Transverse colon (tissue), 4 donors: ENCODE results near the gene PDZRN3. TPM values are rescaled to one million over a fixed set of nuclear protein-coding genes. Genes with fewer than 3 reads are reported as not detected.

ENCODE experiments used
- DNase-seq: peaks from one replicate; pipeline ENCODE4 v3.0.0-alpha.2; 2019
- H3K27ac ChIP-seq, 4 donors: fragments of 200-600 bp; sonication (generic); 2 replicates each; pipeline ENCODE4 v1.5.1; 2016 to 2018; ENCODE audit warnings: inconsistent platforms in 4 of 4
- H3K27me3 ChIP-seq: fragments of 200-600 bp; sonication (generic); 2 replicates; pipeline ENCODE4 v1.5.1; 2017; ENCODE audit warnings: inconsistent platforms
- H3K36me3 ChIP-seq, 4 donors: fragments of 200-600 bp; sonication (generic); 2 replicates each; pipeline ENCODE4 v1.5.1; 2017 to 2019; ENCODE audit warnings: inconsistent platforms in 4 of 4
- H3K4me1 ChIP-seq, 4 donors: fragments of 200-600 bp; sonication (generic); 2 replicates each; pipeline ENCODE4 v1.5.1; 2017 to 2020; ENCODE audit warnings: inconsistent platforms in 4 of 4
- H3K4me3 ChIP-seq, 4 donors: fragments of 200-600 bp; sonication (generic); 1 replicate in 1 of 4; 2 replicates in 3 of 4; pipeline versions ENCODE4 v1.5.1 to v1.6.1; 2017 to 2019; ENCODE audit warnings: inconsistent platforms in 4 of 4
- H3K9me3 ChIP-seq, 2 donors: fragments of 200-600 bp; sonication (generic); 2 replicates each; pipeline ENCODE4 v1.5.1; 2017 to 2019; ENCODE audit warnings: inconsistent platforms in 2 of 2
- EP300 ChIP-seq: sonication (generic); formaldehyde crosslinking; IDR thresholded peaks from one replicate; pipeline ENCODE4 v1.6.1; 2017; ENCODE audit warnings: antibody characterized with exemption, low read depth
- POLR2A ChIP-seq: fragments of 450-650 bp; IDR thresholded peaks from one replicate; pipeline ENCODE4 v1.6.1; 2016; ENCODE audit warnings: antibody characterized with exemption, mild to moderate bottlenecking, moderate library complexity
- POLR2AphosphoS5 ChIP-seq, 3 donors: sonication (generic); formaldehyde crosslinking; IDR thresholded peaks; one replicate each; pipeline ENCODE4 v1.6.1; 2016; ENCODE audit warnings: antibody characterized with exemption in 3 of 3
- WGBS, 2 donors: methylation state at CpG; one replicate each; pipeline ENCODE4 v1.1.5; 2018; ENCODE audit warnings: low coverage in 1 of 2; 5-methylcytosine and 5-hydroxymethylcytosine counted together
- in situ Hi-C, 4 donors: fragments of 200-750 bp; cut with MboI; loops; one replicate each; pipeline versions ENCODE4 v1.15.0 to v1.15.1; 2017; ENCODE audit warnings: low sequenced_read_pairs in 3 of 4, low pct_ligation_motif_present in 1 of 4, low pct_unique_long_range_greater_than_20kb in 1 of 4
- intact Hi-C: fragments of 100-400 bp; cut with DNase I; formaldehyde crosslinking; loops from one replicate; pipeline ENCODE4 v1.15.1; 2023; ENCODE audit warnings: low total_unique reads
- total RNA-seq, 4 donors: library from RNA; depleted of rRNA; stranded (reverse); fragments of >200 nt; gene quantifications; one replicate each; pipeline ENCODE4 v1.1.0, GENCODE V29; 2016
- TF ChIP-seq, protein P1 (sequence below), 5 experiments: fragments of 200-600 bp in 3 of 5; fragments of 450-650 bp in 2 of 5; sonication (generic) in 3 of 5; IDR thresholded peaks; 1 replicate in 2 of 5; 2 replicates in 3 of 5; pipeline ENCODE4 v1.5.1; 2016 to 2017; ENCODE audit warnings: antibody characterized with exemption in 5 of 5, inconsistent platforms in 3 of 5, mild to moderate bottlenecking in 2 of 5, moderate library complexity in 1 of 5

PDZRN3 gene
- total RNA-seq, 4 donors from 2014 or later, result 31.9 to 191 (median 75.3) TPM

DNA sequence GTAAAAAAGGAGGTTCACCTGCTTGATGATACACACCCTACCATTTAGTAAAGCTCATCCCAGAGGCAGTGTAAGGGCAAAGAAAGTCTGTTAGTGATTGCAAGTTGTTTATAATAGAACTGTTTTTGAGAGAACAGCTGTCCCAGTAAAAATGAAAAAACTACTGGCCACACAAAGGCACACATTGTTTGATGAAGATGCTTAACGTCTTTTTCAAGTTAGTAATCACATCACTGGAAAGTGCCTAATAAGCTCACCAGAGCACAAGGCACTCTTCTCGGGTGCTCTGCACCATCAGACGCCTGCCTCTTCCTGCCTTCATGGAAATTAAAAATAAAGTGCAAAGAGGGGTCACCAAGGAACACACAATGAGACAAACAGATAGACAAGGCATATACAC lies 186.9 kb downstream of the PDZRN3 start:
- H3K36me3 ChIP-seq, result no peaks in the 10 kb centered on the region
- intact Hi-C loops, result no loop called here
- TF ChIP-seq POLR2AphosphoS5 (IDR thresholded peaks at IDR 0.05) (no peak), POLR2A (no peak), EP300 (no peak)
- TF ChIP-seq, protein P1, sequence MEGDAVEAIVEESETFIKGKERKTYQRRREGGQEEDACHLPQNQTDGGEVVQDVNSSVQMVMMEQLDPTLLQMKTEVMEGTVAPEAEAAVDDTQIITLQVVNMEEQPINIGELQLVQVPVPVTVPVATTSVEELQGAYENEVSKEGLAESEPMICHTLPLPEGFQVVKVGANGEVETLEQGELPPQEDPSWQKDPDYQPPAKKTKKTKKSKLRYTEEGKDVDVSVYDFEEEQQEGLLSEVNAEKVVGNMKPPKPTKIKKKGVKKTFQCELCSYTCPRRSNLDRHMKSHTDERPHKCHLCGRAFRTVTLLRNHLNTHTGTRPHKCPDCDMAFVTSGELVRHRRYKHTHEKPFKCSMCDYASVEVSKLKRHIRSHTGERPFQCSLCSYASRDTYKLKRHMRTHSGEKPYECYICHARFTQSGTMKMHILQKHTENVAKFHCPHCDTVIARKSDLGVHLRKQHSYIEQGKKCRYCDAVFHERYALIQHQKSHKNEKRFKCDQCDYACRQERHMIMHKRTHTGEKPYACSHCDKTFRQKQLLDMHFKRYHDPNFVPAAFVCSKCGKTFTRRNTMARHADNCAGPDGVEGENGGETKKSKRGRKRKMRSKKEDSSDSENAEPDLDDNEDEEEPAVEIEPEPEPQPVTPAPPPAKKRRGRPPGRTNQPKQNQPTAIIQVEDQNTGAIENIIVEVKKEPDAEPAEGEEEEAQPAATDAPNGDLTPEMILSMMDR (IDR thresholded peaks at IDR 0.05), result no peak
- H3K27me3 ChIP-seq, result no peaks in the 10 kb centered on the region
- no peaks in the 10 kb centered on the region for H3K9me3 ChIP-seq
- WGBS, 2 donors, result 29 to 32% methylated on average over 3 of the region's 3 CpGs
- no peak for DNase-seq
- in situ Hi-C loops, result loop anchor here in 2 of 4 donors (10.0 to 25.0 kb wide), 2 partner anchors 326 to 333 kb away; no protein-coding TSS in a partner anchor
- no peak overlapping the region for H3K4me3 ChIP-seq
- peak overlapping the region; percentile 24 to 54 (median 30) for H3K27ac ChIP-seq
- peaks cover 2 to 30% (median 10%) of the 10 kb centered on the region in 4 donors for H3K4me1 ChIP-seq

DNA sequence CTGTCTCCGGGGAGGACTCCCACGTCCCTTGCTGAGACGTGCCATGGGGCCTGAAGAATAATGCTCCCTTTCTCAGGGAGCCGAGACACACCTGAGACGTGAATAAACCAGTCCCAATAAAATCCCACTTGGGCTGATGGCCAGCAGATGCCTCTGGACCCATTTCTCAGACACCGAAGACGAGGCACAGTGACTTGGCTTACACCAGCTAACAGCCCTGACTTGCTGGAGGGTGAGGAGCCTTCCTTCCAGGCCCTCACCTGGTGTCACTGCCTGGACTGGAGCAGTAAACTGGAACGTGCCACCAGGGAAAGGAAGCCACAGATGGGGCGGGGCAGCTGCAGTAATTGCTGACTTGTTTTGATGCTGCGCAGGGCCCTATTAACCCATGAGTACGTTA lies 189.7 kb downstream of the PDZRN3 start:
- Histone ChIP-seq H3K27me3 (no peaks in the 10 kb centered on the region), H3K36me3 (no peaks in the 10 kb centered on the region), H3K4me1 (peaks cover 2 to 39% (median 12%) of the 10 kb centered on the region in 4 donors), H3K4me3 (no peak overlapping the region), H3K9me3 (no peaks in the 10 kb centered on the region), H3K27ac (no peak overlapping the region)
- 46 to 60% methylated on average over 1 to 11 of the region's 11 CpGs for WGBS, 2 donors
- no peak for TF ChIP-seq POLR2AphosphoS5 (IDR thresholded peaks at IDR 0.05)
- TF ChIP-seq, protein P1 (IDR thresholded peaks at IDR 0.05), result no peak
- TF ChIP-seq EP300, result no peak
- no peak for TF ChIP-seq POLR2A
- intact Hi-C loops, result no loop called here
- no peak for DNase-seq
- in situ Hi-C loops, result loop anchor here in 2 of 4 donors (10.0 to 25.0 kb wide), 2 partner anchors 323 to 330 kb away; no protein-coding TSS in a partner anchor

DNA sequence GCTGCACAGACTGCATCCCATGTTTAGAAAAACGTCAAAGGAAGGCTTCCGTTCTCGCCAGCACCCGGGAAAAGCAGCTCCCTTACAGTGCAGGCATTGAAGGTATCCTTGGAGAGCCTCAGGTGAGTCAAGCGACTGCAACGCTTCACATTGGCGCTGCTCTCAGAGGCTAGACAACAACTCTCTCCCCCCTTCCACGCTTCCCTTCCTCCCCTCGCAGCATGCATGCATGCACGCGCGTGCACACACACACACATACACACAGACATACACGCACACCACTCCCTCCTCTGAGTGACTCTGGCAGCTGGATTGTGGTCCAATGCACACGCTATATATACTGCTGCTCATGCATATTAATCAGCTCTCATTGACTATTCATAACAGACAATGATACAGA lies 191.1 kb downstream of the PDZRN3 start:
- TF ChIP-seq POLR2A (no peak), EP300 (no peak), POLR2AphosphoS5 (IDR thresholded peaks at IDR 0.05) (no peak)
- TF ChIP-seq, protein P1 (IDR thresholded peaks at IDR 0.05), result no peak
- DNase-seq, result no peak
- no peaks in the 10 kb centered on the region for H3K27me3 ChIP-seq
- no peaks in the 10 kb centered on the region for H3K9me3 ChIP-seq
- peaks cover 2 to 39% (median 9%) of the 10 kb centered on the region in 4 donors for H3K4me1 ChIP-seq
- H3K4me3 ChIP-seq, result no peak overlapping the region
- in situ Hi-C loops, result loop anchor here in 2 of 4 donors (10.0 to 25.0 kb wide), 2 partner anchors 321 to 329 kb away; no protein-coding TSS in a partner anchor
- 40 to 76% methylated on average over 1 to 14 of the region's 14 CpGs for WGBS, 2 donors
- intact Hi-C loops, result loop anchor here (5.0 kb wide), 1 partner anchor 336 kb away; no protein-coding TSS in a partner anchor
- no peaks in the 10 kb centered on the region for H3K36me3 ChIP-seq
- peak overlapping the region in 1 of 4 donors; percentile 56 for H3K27ac ChIP-seq

DNA sequence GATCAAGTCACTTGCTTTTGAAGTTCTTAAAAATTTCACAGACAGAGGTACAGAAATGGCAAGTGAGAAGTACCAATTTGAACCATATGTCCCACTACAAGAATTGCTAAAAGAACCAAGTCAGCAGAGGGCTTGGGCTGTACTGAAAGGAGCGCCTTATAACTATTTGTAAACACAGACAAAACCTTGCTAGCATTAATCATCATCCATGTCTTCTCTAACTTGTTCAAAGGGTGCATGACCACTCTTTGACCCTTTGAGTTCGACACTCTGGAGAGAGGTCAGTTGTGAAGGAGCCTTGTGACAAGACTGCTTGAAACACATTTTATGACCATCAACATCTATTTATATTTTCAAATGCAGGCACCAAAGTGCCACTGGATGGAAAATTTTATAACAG lies 191.7 kb downstream of the PDZRN3 start:
- no peak for DNase-seq
- Histone ChIP-seq H3K27ac (peak overlapping the region in 1 of 4 donors; percentile 56), H3K4me3 (no peak overlapping the region), H3K27me3 (no peaks in the 10 kb centered on the region), H3K9me3 (no peaks in the 10 kb centered on the region), H3K36me3 (no peaks in the 10 kb centered on the region), H3K4me1 (peaks cover 2 to 39% (median 6%) of the 10 kb centered on the region in 4 donors)
- WGBS, 2 donors, result 72% methylated on average over 2 of the region's 2 CpGs; no CpG with 5 or more reads in 1 of the 2 donors
- in situ Hi-C loops (loop anchor here in 2 of 4 donors (10.0 to 25.0 kb wide), 2 partner anchors 321 to 328 kb away; no protein-coding TSS in a partner anchor), intact Hi-C loops (loop anchor here (5.0 kb wide), 1 partner anchor 336 kb away; no protein-coding TSS in a partner anchor)
- no peak for TF ChIP-seq EP300
- no peak for TF ChIP-seq POLR2A
- TF ChIP-seq, protein P1 (IDR thresholded peaks at IDR 0.05), result no peak
- TF ChIP-seq POLR2AphosphoS5 (IDR thresholded peaks at IDR 0.05), result no peak
